ENCODE data around the gene HES6. TPM values are rescaled to one million over a fixed set of nuclear protein-coding genes. Genes with fewer than 3 reads are reported as not detected.

Gene HES6
- total and polyA plus RNA-seq, 2 experiments from 2014 or later, result 38.8 to 76.3 TPM

DNA sequence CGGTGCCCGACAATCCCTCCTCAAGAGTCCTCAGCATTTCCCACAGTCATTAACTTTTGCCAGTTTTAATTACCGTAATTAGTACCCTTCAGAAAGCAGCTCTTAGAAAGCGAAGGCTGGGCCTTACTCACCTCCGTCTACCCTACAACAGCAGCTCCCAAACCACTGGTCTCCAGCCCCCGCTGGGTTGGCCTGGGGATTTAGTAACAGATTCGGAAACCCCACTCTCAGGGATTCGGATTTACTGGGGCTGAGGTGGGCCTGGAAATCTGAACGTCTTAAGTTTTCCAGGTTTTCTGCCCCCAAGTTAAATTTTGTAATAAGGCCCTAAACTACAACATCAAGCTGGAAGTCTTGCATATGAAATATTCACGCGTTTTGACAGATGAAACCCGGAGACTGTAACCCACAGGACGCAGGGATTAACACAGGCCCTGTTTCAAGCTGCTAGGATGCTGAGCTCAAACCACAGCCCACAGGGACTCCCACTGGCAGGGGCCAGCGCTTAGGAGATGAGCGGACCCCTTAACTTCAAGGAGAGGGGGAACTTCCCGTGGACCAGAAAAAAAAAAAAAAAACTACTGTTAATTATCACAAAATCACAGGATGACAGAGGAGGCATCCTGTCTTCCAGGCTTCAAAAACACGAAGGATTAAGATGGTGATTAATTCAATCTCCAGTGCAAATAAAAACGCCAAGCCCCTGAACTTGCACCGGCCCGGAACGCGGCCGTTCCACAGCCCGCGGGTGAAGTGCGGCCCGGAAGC, 37.3 kb downstream of the HES6 start:
- H2AFZ ChIP-seq, result no peak overlapping the region
- Mint-ChIP-seq H3K4me1 (peaks cover 6% of the 10 kb centered on the region), H3K4me3 (peak overlapping the region; percentile 82), H3K36me3 (ENCODE audit: low read depth) (peaks cover 4% of the 10 kb centered on the region; the same call in 1 of the 3 replicates), H3K9me3 (peaks cover 9% of the 10 kb centered on the region), H3K27ac (peak overlapping the region; percentile 76), H3K27me3 (ENCODE audit: insufficient read depth, low read depth, poor library complexity) (peaks cover 6% of the 10 kb centered on the region)
- TF ChIP-seq ZNF331 (CRISPR knock-in tag; IDR thresholded peaks at IDR 0.05; ENCODE audit: low read depth), result no peak
- TF ChIP-seq, protein P1, sequence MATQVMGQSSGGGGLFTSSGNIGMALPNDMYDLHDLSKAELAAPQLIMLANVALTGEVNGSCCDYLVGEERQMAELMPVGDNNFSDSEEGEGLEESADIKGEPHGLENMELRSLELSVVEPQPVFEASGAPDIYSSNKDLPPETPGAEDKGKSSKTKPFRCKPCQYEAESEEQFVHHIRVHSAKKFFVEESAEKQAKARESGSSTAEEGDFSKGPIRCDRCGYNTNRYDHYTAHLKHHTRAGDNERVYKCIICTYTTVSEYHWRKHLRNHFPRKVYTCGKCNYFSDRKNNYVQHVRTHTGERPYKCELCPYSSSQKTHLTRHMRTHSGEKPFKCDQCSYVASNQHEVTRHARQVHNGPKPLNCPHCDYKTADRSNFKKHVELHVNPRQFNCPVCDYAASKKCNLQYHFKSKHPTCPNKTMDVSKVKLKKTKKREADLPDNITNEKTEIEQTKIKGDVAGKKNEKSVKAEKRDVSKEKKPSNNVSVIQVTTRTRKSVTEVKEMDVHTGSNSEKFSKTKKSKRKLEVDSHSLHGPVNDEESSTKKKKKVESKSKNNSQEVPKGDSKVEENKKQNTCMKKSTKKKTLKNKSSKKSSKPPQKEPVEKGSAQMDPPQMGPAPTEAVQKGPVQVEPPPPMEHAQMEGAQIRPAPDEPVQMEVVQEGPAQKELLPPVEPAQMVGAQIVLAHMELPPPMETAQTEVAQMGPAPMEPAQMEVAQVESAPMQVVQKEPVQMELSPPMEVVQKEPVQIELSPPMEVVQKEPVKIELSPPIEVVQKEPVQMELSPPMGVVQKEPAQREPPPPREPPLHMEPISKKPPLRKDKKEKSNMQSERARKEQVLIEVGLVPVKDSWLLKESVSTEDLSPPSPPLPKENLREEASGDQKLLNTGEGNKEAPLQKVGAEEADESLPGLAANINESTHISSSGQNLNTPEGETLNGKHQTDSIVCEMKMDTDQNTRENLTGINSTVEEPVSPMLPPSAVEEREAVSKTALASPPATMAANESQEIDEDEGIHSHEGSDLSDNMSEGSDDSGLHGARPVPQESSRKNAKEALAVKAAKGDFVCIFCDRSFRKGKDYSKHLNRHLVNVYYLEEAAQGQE (IDR thresholded peaks at IDR 0.05; ENCODE audit: unreplicated experiment), result no peak
- peaks cover 43% of the 10 kb centered on the region for H4K20me1 ChIP-seq (replicated peaks; ENCODE audit: insufficient read depth)
- H3K27ac ChIP-seq (ENCODE audit: low read depth), result no peak overlapping the region; the same call in 1 of the 2 replicates
- H3K27me3 ChIP-seq (ENCODE audit: insufficient read depth), result peaks cover 8% of the 10 kb centered on the region; the same call in 1 of the 2 replicates
- peaks cover 55% of the 10 kb centered on the region for H3K79me2 ChIP-seq (replicated peaks; ENCODE audit: insufficient read depth)
- H3K4me2 ChIP-seq, result peak overlapping the region; percentile 99
- no peaks in the 10 kb centered on the region for H3K36me3 ChIP-seq (ENCODE audit: insufficient read depth)
- 0 out of 2 replicates have a peak, but pooled peaks cover 4% of the 10 kb centered on the region for H3K9me2 ChIP-seq (ENCODE audit: insufficient read depth)
- DNase-seq (ENCODE audit: low spot score), result peak; percentile 45
- peak overlapping the region; percentile 87 for H3K4me3 ChIP-seq
- H3F3A ChIP-seq (replicated peaks; ENCODE audit: low read depth), result no peaks in the 10 kb centered on the region
- peak; percentile 16; the same call in 2 of the 3 replicates for ATAC-seq
- peaks cover 17% of the 10 kb centered on the region for H3K4me1 ChIP-seq (ENCODE audit: insufficient read depth)

DNA sequence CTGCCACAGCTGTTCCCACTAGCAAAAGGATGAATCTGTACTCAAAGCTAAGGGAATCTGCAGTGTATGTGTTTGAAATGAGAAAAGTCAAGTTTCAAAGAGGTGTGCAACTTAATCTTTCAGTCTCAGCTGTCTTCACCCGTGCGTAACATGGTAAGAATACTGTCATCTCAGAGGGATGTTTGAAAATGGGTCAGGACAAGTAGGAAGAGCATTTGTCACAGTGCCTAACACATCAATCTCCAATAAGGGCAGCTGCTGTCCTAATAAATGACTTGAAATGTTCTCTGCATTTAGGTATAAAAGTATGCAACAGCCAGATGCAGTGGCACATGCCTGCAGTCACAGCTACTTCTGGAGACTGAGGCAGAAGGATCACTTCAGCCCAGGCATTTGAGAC, 49.4 kb downstream of the HES6 start:
- H3K27me3 ChIP-seq (ENCODE audit: insufficient read depth), result no peaks in the 10 kb centered on the region
- H3K4me2 ChIP-seq, result no peak overlapping the region
- Mint-ChIP-seq H3K4me1 (no peaks in the 10 kb centered on the region), H3K9me3 (no peaks in the 10 kb centered on the region), H3K36me3 (ENCODE audit: low read depth) (peaks cover 83% of the 10 kb centered on the region), H3K27me3 (ENCODE audit: insufficient read depth, low read depth, poor library complexity) (no peaks in the 10 kb centered on the region), H3K27ac (no peak overlapping the region), H3K4me3 (no peak overlapping the region)
- TF ChIP-seq EZH2 (IDR thresholded peaks at IDR 0.05; ENCODE audit: low read depth, unreplicated experiment) (no peak), NANOG (IDR thresholded peaks at IDR 0.05; ENCODE audit: borderline replicate concordance) (no peak), ZNF331 (CRISPR knock-in tag; IDR thresholded peaks at IDR 0.05; ENCODE audit: low read depth) (no peak), CREB1 (CRISPR knock-in tag; IDR thresholded peaks at IDR 0.05; ENCODE audit: low read depth) (no peak)
- TF ChIP-seq, protein P2, sequence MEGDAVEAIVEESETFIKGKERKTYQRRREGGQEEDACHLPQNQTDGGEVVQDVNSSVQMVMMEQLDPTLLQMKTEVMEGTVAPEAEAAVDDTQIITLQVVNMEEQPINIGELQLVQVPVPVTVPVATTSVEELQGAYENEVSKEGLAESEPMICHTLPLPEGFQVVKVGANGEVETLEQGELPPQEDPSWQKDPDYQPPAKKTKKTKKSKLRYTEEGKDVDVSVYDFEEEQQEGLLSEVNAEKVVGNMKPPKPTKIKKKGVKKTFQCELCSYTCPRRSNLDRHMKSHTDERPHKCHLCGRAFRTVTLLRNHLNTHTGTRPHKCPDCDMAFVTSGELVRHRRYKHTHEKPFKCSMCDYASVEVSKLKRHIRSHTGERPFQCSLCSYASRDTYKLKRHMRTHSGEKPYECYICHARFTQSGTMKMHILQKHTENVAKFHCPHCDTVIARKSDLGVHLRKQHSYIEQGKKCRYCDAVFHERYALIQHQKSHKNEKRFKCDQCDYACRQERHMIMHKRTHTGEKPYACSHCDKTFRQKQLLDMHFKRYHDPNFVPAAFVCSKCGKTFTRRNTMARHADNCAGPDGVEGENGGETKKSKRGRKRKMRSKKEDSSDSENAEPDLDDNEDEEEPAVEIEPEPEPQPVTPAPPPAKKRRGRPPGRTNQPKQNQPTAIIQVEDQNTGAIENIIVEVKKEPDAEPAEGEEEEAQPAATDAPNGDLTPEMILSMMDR (conservative IDR thresholded peaks at IDR 0.05; ENCODE audit: low read depth in 2 of 2), result no peak
- TF ChIP-seq, protein P3, sequence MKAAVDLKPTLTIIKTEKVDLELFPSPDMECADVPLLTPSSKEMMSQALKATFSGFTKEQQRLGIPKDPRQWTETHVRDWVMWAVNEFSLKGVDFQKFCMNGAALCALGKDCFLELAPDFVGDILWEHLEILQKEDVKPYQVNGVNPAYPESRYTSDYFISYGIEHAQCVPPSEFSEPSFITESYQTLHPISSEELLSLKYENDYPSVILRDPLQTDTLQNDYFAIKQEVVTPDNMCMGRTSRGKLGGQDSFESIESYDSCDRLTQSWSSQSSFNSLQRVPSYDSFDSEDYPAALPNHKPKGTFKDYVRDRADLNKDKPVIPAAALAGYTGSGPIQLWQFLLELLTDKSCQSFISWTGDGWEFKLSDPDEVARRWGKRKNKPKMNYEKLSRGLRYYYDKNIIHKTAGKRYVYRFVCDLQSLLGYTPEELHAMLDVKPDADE (IDR thresholded peaks at IDR 0.05), result no peak
- H4K20me1 ChIP-seq (replicated peaks; ENCODE audit: insufficient read depth), result peaks cover 14% of the 10 kb centered on the region
- DNase-seq (ENCODE audit: low spot score) (no peak), ATAC-seq (no peak)
- H3F3A ChIP-seq (replicated peaks; ENCODE audit: low read depth), result no peaks in the 10 kb centered on the region
- no peak overlapping the region for H2AFZ ChIP-seq
- no peak overlapping the region for H3K27ac ChIP-seq (ENCODE audit: low read depth)
- H3K4me1 ChIP-seq (ENCODE audit: insufficient read depth), result no peaks in the 10 kb centered on the region
- H3K4me3 ChIP-seq, result no peak overlapping the region
- H3K36me3 ChIP-seq (ENCODE audit: insufficient read depth), result peaks cover 24% of the 10 kb centered on the region
- peaks cover 17% of the 10 kb centered on the region for H3K79me2 ChIP-seq (replicated peaks; ENCODE audit: insufficient read depth)
- H3K9me2 ChIP-seq (ENCODE audit: insufficient read depth), result no peaks in the 10 kb centered on the region

Other genes starting within 250 kb of the HES6 start
- gene SCLY, start 179.0 kb downstream of the HES6 start, total RNA-seq (2014; rRNA removed; shearing (Covaris generic)), result 68.9 and 80.3 TPM in 2 replicates
- gene SCLY, start 179.0 kb downstream of the HES6 start, polyA plus RNA-seq (2016; fragmentation: Nextera tagmentation; extraction: Ambion mirVana), result 57.2 and 61.1 TPM in 2 replicates
- gene ESPNL, start 139.7 kb downstream of the HES6 start, total RNA-seq (2014; rRNA removed; shearing (Covaris generic)), result 3.1 and 4.3 TPM in 2 replicates
- 0.44 and 0.71 TPM in 2 replicates for gene ESPNL, start 139.7 kb downstream of the HES6 start, polyA plus RNA-seq (2016; fragmentation: Nextera tagmentation; extraction: Ambion mirVana)
- gene KLHL30, start 101.4 kb downstream of the HES6 start, total RNA-seq (2014; rRNA removed; shearing (Covaris generic)), result 0.07 TPM in 1 of 2 replicates, not detected in the other
- not detected in 2 replicates for gene KLHL30, start 101.4 kb downstream of the HES6 start, polyA plus RNA-seq (2016; fragmentation: Nextera tagmentation; extraction: Ambion mirVana)
- 2.5 and 3.3 TPM in 2 replicates for gene ERFE, start 81.1 kb downstream of the HES6 start, total RNA-seq (2014; rRNA removed; shearing (Covaris generic))
- 0.61 and 1.0 TPM in 2 replicates for gene ERFE, start 81.1 kb downstream of the HES6 start, polyA plus RNA-seq (2016; fragmentation: Nextera tagmentation; extraction: Ambion mirVana)
- 17.0 and 29.7 TPM in 2 replicates for gene ILKAP, start 36.3 kb downstream of the HES6 start, total RNA-seq (2014; rRNA removed; shearing (Covaris generic))
- 35.9 and 36.3 TPM in 2 replicates for gene ILKAP, start 36.3 kb downstream of the HES6 start, polyA plus RNA-seq (2016; fragmentation: Nextera tagmentation; extraction: Ambion mirVana)
- gene PER2, start 48.6 kb upstream of the HES6 start, total RNA-seq (2014; rRNA removed; shearing (Covaris generic)), result 4.6 TPM in 2 replicates
- 2.2 and 2.3 TPM in 2 replicates for gene PER2, start 48.6 kb upstream of the HES6 start, polyA plus RNA-seq (2016; fragmentation: Nextera tagmentation; extraction: Ambion mirVana)
- gene TRAF3IP1, start 80.5 kb upstream of the HES6 start, total RNA-seq (2014; rRNA removed; shearing (Covaris generic)), result 12.2 and 12.5 TPM in 2 replicates
- 20.0 and 20.7 TPM in 2 replicates for gene TRAF3IP1, start 80.5 kb upstream of the HES6 start, polyA plus RNA-seq (2016; fragmentation: Nextera tagmentation; extraction: Ambion mirVana)
- gene ASB1, start 186.9 kb upstream of the HES6 start, total RNA-seq (2014; rRNA removed; shearing (Covaris generic)), result 18.9 and 23.9 TPM in 2 replicates
- gene ASB1, start 186.9 kb upstream of the HES6 start, polyA plus RNA-seq (2016; fragmentation: Nextera tagmentation; extraction: Ambion mirVana), result 21.5 and 23.8 TPM in 2 replicates

Measured in GM23338 (cell line).